Measurements from ENCODE around the gene C17orf67.

The C17orf67 gene

DNA sequence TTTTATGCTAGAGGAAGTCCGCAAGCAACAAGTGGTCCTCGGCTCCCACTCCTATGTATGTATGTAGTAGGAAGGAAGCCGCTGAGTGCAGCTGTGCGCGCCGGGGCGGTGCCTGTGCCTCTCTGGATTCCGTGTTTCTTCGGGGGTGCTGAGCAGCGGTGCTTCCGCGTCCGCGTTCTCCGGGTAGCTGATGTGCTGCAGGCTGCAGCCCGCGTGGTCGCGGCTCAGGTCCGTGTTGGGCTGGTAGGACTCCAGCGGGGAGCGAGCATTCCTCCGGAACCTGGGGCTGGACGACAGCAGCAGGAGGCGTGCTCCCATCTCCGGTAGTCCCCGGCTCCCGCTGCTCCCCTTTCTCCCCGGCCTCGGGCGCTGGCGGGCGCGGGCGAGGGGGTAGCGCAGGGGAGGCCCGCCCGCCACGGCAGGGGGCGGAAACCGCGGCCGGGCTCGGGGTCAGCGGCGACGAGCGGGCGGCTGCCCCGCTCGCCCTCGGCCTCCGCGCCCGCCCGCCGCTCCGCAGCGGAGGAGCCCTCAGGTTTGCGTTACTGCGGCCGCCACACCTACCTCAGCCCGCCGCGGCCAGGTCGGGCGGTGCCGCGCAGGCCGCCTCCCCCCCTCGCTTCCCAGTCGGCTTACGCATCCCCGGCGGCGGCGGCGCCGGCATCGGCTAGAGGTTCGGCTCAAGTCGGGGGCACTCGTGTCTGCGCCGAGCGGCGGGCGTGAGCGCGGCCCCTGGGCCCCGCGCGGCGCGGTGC is 487 bp downstream of the C17orf67 start:
- peak; percentile 42 to 47 for DNase-seq (ENCODE audit: low read depth in 1 of 2, low spot score in 1 of 2)

DNA sequence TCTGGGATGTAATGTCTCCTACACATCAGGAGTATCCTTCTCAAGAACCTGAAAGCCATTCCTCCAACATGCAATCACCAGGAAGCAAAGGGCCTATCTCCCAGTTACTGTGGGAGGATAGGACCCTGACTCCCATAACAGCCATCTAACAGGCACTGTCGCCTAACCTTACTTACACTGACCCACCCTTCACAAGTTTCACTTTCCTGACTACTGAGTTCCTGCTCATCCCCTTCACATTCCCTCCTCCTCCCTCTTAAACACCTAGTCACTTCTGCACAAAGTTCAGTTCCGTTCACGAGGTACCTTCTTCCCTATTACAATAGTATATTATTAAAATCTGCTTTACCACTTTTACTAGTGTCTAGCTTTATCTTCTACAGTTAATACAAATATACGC is 1.3 kb downstream of the C17orf67 start:
- no peak for DNase-seq (ENCODE audit: low read depth in 1 of 2, low spot score in 1 of 2)

DNA sequence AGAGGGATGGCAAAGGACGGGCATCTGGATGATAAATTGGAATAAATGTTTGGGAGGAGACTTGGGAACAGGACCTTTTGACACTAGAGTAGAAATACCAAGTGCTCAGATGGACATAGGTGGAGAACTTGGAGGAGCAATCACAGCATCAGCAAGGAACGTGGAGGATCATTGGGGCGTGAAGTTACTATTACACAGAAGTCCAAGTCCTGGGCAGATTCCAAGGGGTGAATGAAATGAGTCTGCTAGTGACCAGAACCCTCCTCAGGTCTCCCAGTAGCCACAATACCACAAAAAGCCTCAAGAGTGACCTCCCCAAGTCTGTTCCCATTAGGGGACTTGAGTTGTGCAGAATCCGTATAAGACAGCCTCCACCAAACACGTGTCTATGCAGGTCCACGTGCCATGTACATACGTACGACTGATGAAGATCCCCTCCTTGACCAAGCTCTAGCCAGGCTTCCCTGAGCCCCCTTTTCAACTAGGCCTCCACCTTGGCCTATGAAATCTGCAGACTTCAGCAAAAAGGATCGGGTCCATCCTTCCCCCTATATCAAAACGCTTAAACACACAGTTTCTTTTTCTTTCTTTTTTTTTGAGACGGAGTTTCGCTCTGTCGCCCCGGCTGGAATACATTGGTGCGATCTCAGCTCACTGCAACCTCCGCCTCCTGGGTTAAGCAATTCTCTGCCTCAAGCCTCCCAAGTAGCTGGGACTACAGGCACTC is 2.2 kb downstream of the C17orf67 start:
- DNase-seq (ENCODE audit: low read depth in 1 of 2, low spot score in 1 of 2) = no peak

DNA sequence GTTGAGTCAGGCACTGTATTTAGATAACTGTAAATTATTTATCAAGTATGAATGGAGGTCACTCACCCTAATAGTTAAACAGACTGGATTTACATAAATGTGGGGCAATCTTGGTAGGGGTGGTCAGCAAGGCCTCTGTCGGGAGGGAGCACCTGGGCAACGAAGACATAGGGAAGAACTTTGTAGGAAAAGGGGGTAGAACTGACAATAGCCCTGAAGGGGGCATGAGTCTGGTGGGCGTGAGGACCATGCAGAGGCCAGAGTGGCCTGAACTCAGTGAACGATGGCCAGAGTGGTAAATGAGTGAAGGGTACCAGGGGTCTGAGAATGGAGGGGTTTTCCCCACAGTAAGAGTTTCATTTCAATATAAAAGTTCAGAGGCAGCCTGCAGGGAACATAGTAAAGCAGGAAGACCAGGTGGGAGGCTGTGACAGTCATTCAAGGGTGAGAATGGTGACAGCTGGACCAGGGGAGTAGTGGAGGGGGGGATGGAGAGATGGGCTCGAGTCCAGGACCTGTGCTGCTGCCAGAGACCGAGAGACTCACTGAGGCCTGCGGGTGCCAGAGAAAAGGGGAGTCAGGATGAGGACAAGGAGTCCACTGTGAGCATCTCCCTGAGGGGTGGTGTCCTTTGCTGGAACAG is 2.9 kb downstream of the C17orf67 start:
- no peak for DNase-seq (ENCODE audit: low read depth in 1 of 2, low spot score in 1 of 2)

DNA sequence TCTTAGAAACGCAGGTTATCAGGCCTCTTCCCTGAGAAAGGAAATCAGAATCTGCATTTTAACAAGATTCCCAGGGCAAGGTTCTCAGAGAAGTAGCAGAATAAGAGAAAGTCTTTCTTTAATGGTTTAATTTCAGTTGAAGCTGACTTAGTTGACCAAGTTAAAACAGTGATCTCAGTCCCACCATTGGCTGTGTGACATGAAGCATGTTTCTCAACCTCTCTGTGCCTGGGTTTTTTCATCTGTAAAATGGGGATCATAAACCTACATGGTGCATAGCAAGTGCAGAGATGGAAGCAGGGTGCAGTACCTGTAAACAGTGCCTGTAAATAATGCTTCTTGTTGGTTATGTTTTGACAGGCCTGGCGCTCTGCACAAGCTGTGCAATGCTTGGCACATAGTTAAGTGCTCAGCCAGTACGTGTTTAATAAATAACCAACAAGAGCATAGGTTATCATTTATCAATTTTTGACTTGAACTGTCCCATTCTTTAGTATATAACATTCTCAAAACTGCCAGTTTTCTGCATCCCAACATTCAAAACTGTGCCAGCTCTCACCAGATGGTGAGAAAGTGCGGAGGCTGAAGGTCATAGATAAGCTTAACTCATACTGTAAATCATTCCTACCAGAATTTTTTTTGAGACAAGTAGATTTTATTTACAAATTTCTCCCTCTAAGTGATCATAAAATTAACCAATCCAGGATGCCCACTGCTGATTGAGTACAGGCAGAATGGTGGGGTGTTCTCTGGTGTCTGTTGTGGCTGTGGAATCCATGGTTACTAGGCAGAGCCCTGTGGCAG is 6.9 kb downstream of the C17orf67 start:
- DNase-seq (ENCODE audit: low read depth in 1 of 2, low spot score in 1 of 2) = no peak

DNA sequence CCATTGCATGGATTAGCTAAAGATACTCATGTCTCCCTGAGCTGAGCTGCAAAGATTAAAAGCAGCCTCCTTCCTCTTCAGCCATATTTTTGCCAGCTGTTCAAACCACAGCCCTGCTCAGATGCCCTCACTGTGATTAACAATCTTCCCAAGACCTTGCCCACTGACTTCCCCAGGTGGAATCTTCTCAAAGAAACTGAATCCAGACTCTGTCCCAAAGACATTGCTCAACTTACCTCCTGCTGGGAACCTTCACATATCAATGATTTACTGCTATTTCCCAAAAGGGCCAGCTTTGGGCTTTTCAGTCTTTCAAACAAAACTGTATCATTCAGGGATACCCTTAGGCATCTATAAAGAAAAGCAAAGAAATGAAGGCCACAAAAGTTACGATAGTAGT is 9.2 kb downstream of the C17orf67 start:
- no peak for DNase-seq (ENCODE audit: low read depth in 1 of 2, low spot score in 1 of 2)

DNA sequence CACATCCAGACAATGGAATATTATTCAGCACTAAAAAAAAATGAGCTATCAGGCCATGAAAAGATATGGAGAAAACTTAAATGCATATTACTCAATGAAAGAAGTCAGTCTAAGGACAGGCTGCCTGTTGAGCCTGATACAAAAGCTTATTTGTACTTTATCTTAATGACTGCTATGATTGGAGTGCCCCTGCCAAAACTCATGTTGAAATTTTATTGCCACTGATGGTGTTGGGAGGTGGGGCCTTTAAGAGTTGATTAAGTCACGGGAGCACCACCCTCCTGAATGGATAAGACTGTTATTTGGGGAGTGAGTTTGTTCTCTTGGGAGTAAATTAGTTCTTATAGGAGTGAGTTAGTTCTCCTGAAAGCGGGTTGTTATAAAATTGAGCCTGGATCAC is 9.9 kb downstream of the C17orf67 start:
- DNase-seq (ENCODE audit: low read depth in 1 of 2, low spot score in 1 of 2) = no peak

DNA sequence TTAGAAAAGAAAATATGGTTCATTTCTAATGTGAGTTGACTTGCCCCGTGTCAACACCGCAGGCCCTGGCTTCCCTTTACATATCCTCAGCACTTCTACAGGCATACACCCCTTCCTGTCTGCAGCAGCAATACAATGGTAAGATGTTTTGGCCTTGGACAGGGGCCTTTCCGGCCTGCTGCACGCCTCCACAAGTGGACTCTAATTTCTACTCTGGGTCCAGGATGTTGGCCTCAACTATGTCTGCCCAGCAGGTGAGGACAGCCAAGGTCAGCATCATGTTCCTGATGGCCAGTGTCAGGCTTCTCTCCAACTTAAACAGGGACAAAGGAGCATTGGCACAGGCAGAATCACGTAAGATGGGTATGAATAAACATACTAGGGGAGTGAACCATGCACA is 11.0 kb downstream of the C17orf67 start:
- DNase-seq (ENCODE audit: low read depth in 1 of 2, low spot score in 1 of 2) = no peak

DNA sequence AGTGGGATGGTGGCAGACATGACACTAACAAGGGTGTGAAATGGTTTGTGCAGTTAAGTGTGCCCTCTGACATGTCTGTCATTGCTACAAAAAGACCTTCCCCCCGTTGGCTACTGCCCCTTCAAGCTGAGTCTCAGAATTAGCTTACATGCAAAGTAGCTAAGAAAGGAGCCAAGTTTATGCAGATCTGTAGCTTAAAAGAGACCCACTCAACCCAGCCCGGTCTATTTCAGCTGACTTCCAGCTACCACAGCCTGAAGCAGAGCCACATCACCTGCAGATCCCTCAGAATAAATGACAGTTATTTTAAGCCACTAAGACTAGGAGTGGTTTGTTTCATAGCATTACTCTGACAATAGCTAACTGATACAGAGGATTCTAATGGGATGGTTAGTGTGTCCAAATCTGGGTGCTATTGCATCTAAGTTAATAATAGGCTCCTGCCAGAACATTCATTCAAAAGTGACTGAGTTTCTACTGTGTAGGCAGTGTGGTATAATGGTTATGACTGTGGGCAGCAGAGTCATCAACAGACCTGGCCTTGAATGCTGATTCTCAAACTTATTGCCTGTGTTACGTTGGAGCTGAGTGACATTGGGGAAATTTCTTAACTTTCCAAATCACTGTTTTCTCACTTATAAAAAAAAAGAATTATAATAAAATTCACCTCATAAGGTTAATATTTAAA is 11.7 kb downstream of the C17orf67 start:
- no peak for DNase-seq (ENCODE audit: low read depth in 1 of 2, low spot score in 1 of 2)

DNA sequence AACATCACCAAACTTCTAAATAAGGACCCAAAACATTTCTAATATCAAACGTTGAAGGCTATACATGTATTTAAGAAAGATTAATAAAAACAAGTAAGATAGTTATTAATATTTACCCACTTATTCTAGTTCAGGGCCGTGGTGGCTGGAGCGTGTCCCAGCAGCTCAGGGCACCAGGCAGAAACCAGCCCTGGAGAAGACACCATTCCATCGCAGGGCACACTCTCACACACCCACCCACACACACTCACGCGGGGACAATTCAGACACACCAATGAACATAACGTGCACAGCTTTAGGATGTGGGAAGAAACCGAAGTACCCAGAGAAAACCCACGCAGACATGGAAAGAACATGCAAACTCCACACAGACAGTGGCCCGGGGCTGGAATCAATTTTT is 13.5 kb downstream of the C17orf67 start:
- no peak for DNase-seq (ENCODE audit: low read depth in 1 of 2, low spot score in 1 of 2)

DNA sequence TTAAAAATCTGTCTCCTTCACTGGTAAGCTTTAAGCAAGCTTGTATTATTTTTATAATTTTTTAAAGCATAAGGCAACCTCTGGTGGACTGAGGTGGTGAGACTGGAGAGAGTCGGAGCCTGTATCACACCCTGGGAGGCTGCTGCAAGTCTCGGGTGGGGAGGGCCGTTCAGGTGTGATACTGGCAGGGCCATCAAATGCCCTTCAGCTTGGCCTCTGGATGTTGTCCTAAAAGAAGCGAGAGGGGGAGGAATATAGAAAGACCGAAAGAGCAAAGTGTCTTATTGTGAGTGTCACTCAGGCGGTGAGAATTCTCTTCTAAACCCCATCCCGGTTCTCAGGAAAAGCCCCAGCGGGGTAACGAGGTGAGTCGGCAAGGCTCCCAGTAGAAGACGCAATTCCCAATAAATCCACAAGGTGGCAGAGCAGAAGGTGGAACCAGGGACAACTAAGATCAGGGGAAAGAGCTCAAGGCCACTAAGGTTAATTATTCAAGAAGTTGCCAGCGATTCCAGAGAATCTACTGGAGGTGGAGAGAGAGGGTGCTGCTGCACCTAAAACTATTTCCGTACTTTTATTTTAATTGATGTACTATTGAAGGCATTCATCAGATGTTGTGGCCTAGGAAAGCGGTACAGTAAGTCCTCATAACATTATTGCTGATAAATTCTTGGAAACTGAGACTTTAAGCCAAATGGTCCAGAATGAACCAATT is 14.1 kb downstream of the C17orf67 start:
- peak; percentile 37 to 51 for DNase-seq (ENCODE audit: low read depth in 1 of 2, low spot score in 1 of 2)

DNA sequence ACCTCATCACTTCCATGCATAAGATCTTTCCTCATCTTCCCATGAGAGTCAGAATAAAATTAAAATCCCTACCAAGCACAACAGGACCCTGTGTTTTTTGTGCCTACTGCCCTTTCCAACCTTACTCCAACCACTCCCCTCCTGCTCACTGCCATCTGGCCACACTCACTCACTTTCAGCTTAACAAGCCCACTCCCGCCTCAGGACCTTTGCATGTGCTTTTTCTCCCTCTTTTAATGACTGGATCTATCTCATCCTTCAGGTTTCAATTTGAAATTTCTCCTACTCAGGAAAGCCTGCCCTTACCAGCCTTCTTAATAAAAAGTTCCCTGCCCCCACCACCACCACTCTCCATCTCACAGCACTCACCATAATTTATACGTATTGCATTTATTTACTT is 14.7 kb downstream of the C17orf67 start:
- no peak for DNase-seq (ENCODE audit: low read depth in 1 of 2, low spot score in 1 of 2)

DNA sequence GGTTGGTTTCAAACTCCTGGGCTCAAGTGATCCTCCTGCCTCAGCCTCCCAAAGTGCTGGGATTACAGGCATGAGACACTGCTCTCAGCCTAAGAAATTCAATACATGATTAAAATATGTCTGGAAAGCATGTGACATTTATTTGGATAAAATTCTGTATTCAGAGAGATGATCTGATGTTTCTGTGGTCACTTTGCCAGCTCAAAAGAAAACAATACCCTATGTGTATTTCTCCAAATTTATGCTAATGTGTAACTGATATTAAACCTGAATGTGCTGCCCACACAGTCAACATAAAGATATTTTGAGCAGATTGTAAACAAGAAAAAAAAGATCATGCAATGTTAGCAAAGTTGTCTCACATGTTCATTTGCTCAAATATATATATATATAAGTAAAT is 16.7 kb downstream of the C17orf67 start:
- DNase-seq (ENCODE audit: low read depth in 1 of 2, low spot score in 1 of 2) = no peak

DNA sequence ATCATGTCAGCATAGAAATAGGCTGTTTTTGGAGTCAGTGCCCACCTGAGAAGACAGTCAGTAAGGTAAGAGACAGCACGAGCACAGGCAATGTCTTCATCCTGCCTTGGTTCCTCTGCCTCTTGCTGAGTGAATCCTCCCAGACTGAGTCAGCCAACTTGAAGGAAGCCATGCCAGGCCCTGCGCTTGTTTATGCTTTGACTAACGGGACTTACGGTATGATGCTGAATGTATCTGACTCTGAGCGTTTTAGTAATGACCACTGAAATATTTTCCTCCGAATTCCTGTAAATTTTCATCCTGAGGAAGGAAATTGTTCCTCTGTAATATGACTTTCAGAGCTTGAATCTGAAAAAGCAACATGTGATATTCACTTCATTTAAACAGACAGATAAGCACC is 18.0 kb downstream of the C17orf67 start:
- DNase-seq (ENCODE audit: low read depth in 1 of 2, low spot score in 1 of 2) = no peak

DNA sequence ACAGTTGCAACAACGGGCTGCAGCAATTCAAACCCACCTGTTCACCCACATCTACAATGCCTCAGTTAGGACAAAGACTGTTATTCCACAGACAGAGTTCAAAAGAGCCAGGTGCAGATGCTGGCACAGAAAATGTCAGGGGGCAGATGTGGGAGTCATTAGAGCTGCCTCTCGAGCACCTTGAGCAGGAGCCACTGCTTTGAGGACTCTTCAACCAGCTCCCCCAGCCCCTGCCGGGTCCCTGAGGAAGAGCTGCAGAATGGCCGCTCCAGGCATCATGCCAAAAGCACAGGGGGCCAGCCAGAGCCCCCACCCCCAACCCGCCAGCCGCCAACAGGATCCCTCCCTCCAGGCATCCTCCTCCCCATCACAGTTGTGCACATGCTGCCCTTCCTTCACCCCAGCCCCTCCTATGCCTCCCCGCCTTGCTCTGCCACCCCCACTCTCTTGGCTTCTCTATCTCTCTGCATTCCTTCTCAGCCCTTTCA is 20.8 kb downstream of the C17orf67 start:
- no peak for DNase-seq (ENCODE audit: low read depth in 1 of 2, low spot score in 1 of 2)

DNA sequence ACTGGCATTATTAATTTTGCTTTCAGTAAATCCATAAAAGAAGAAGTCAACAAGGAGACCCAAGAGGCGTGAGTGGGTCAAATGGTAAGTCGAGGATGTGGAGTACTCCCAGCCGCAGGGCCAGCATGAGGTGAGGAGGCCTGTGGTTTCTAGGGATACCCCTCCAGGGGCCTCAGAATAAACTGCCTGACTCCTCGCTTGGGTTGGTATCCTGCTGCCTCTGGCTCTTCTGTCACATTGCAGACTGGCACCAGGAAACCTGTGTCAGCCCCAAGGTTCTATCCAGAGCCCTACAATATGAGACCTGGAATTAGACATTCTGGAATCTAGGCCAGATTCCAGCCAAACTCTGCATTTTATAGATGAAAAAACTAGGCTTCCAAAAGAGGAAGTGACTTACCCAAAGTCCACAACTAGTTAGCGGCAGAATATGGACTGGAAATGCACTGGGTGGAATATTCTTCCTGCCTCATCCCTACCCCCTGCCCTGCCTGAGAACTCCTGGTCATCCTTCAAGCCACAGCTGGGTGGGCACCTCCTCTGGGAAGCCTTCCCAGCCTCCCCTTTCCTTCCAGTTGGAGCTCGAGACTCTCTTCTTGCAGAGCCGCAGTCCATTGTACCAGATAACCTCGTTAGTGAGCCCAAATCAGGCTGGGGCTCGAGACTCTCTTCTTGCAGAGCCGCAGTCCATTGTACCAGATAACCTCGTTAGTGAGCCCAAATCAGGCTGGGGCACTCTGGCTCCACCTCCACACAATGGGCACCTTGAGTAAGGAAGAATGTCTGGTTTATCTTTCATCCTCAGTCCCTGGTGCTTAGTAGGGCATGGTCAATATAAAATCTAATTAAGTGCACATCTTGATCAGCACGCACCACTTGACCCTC is 22.6 kb downstream of the C17orf67 start:
- DNase-seq (ENCODE audit: low read depth in 1 of 2, low spot score in 1 of 2) = no peak

DNA sequence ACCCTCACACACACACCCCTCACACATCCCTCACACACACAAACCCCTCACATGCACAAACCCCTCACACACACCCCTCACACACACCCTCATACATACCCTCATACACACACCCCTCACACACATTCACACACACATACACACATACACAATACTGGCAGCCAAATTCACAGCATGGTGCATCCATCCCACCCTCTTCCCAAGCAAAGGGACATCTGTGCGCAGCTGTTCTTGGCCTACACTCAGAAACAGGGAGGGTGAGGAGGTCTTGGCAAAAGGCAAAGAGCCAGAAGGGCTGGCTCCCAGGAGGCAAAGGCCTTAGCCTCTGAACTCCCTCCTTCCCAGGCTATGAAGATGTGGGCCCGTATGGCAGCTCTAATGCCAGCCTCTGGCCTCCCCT is 23.4 kb downstream of the C17orf67 start:
- DNase-seq (ENCODE audit: low read depth in 1 of 2, low spot score in 1 of 2) = no peak

DNA sequence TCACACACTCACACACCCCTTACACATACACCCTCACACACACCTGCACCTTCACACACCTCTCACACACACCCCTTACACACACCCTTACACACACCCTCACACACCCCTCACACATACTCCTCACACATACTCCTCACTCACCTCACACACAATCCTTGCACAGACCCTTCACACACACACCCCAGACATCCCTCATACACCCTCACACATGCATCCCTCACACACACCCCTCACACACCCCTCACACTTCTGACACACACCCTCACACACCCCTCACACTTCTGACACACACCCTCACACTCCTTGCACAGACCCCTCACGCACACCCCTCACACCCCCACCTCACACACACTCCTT is 23.9 kb downstream of the C17orf67 start:
- no peak for DNase-seq (ENCODE audit: low read depth in 1 of 2, low spot score in 1 of 2)

DNA sequence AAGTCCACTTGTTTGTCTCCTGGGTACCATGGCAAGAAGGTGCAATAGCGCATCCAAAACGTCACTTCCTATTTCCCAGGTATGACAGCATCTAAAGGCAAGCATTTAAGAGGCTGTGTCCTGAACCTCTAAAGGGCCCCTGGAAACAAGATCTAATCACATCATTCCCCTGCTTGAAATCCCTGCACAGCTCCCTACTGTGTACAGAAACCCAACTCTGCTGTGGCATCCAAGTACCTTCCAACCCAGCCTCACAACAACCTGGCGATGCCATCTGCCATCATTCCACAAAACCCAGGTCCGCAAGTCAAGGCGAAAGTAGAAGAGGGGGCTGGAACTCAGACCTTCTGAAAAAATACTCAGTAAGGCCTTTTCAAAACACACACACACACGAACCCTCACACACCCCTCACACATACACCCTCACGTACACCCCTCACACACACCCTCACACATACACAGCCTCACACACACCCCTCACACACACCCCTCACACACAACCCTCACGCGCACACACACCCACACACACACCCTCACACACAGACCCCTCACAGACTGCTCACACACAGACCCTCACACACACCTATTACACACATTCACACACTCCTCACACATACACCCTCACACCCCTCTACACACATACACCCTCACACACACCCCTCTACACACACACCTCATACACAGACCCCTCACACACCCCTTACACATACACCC is 24.5 kb downstream of the C17orf67 start:
- no peak for DNase-seq (ENCODE audit: low read depth in 1 of 2, low spot score in 1 of 2)

Measured in activated T-helper 1 cell treated with anti-CD3 and anti-CD28 coated beads, Interleukin-2, amount 50 U/mL, for 16 hours (primary cell).